Fibroblast of lung (primary cell): ENCODE measurements around the gene ZCCHC2. TPM values are rescaled to one million over a fixed set of nuclear protein-coding genes. Genes with fewer than 3 reads are reported as not detected.

Source experiments
- DNase-seq, 2 donors: peaks; one replicate each; pipeline versions ENCODE4 v3.0.0 to v3.0.0-alpha.2; 2010; ENCODE audit warnings: low read depth in 2 of 2
- H2AFZ ChIP-seq: 2 replicates; pipeline ENCODE4 v1.5.1; 2012; ENCODE audit warnings: low read length, control low read depth, inconsistent platforms
- H3K27ac ChIP-seq: 2 replicates; pipeline ENCODE4 v1.5.1; 2011; ENCODE audit warnings: low read length, control low read depth; ENCODE audit not compliant: insufficient read depth
- H3K27me3 ChIP-seq: 2 replicates; pipeline ENCODE4 v1.5.1; 2011; ENCODE audit warnings: mild to moderate bottlenecking, low read length; ENCODE audit not compliant: control insufficient read depth, insufficient read depth
- H3K36me3 ChIP-seq: 2 replicates; pipeline ENCODE4 v1.5.1; 2011; ENCODE audit warnings: low read length; ENCODE audit not compliant: control insufficient read depth, insufficient read depth
- H3K4me1 ChIP-seq: 2 replicates; pipeline ENCODE4 v1.5.1; 2011; ENCODE audit warnings: low read length; ENCODE audit not compliant: control insufficient read depth, insufficient read depth; ENCODE audit errors: extremely low read depth
- H3K4me2 ChIP-seq: 2 replicates; pipeline ENCODE4 v1.5.1; 2011; ENCODE audit warnings: low read length, control low read depth; ENCODE audit not compliant: insufficient read depth; ENCODE audit errors: extremely low read depth
- H3K4me3 ChIP-seq, 4 experiments: fragments of 200-600 bp in 1 of 4; sonication (generic) in 1 of 4; replicated peaks in 1 of 4; 2 replicates each; pipeline ENCODE4 v1.5.1; 2011 to 2016; ENCODE audit warnings: low read length in 4 of 4, low read depth in 3 of 4, mild to moderate bottlenecking in 3 of 4, control low read depth in 2 of 4, inconsistent platforms in 1 of 4, mixed read lengths in 1 of 4; ENCODE audit not compliant: insufficient read depth in 1 of 4; ENCODE audit errors: control extremely low read depth in 1 of 4
- H3K79me2 ChIP-seq: 2 replicates; pipeline ENCODE4 v1.5.1; 2012; ENCODE audit warnings: mild to moderate bottlenecking, low read length, inconsistent platforms; ENCODE audit not compliant: control insufficient read depth, insufficient read depth
- H3K9ac ChIP-seq: 2 replicates; pipeline ENCODE4 v1.5.1; 2011; ENCODE audit warnings: mild to moderate bottlenecking, low read length, control low read depth; ENCODE audit not compliant: insufficient read depth
- H3K9me3 ChIP-seq: 2 replicates; pipeline ENCODE4 v1.5.1; 2012; ENCODE audit warnings: low read depth, low read length; ENCODE audit not compliant: control insufficient read depth, insufficient read depth
- H4K20me1 ChIP-seq: 2 replicates; pipeline ENCODE4 v1.5.1; 2011; ENCODE audit warnings: low read length; ENCODE audit not compliant: control insufficient read depth, insufficient read depth; ENCODE audit errors: extremely low read depth
- CTCF ChIP-seq, 2 donors: IDR thresholded peaks in 1 of 2; conservative IDR thresholded peaks in 1 of 2; 1 replicate in 1 of 2; 2 replicates in 1 of 2; pipeline ENCODE4 v1.5.1; 2011 to 2012; ENCODE audit warnings: low read length in 2 of 2, control low read depth in 1 of 2, inconsistent platforms in 1 of 2, low read depth in 1 of 2, mild to moderate bottlenecking in 1 of 2
- EZH2 ChIP-seq: IDR thresholded peaks from 2 replicates; pipeline ENCODE4 v1.5.1; 2012; ENCODE audit warnings: low read length, control low read depth, mild to moderate bottlenecking; ENCODE audit errors: missing control alignments
- polyA plus RNA-seq, 2 donors: library from polyadenylated mRNA; depleted of rRNA in 1 of 2; stranded (reverse) in 1 of 2; unstranded in 1 of 2; fragments of >200 nt; gene quantifications; 2 replicates each; pipeline ENCODE4 v1.2.1, GENCODE V29; 2011 to 2012; ENCODE audit warnings: missing spikeins in 1 of 2
- total RNA-seq: library from RNA; depleted of rRNA; stranded (reverse); fragments of >200 nt; gene quantifications from 2 replicates; pipeline ENCODE4 v1.2.1, GENCODE V29; 2014

ZCCHC2 gene
- total and polyA plus RNA-seq, 2 donors (not counting 1 experiment from before 2014, with no cell fraction given): 5.3 to 10.9 TPM

GRCh38 chr18:62550746-62551145 is 27.9 kb downstream of the ZCCHC2 start:
- H3K4me3 ChIP-seq: no peak overlapping the region
- H3K4me1 ChIP-seq: no peaks in the 10 kb centered on the region
- no peak overlapping the region for H3K27ac ChIP-seq
- H3K4me2 ChIP-seq: no peak overlapping the region
- no peak for DNase-seq
- H3K36me3 ChIP-seq: peaks cover 6% of the 10 kb centered on the region
- H3K27me3 ChIP-seq: no peaks in the 10 kb centered on the region
- no peaks in the 10 kb centered on the region for H3K9me3 ChIP-seq
- H4K20me1 ChIP-seq: no peaks in the 10 kb centered on the region
- H3K9ac ChIP-seq: no peak overlapping the region
- no peak for TF ChIP-seq EZH2
- no peak for TF ChIP-seq CTCF (conservative IDR thresholded peaks at IDR 0.05 in 1 of 2, IDR thresholded peaks at IDR 0.05 in 1 of 2; ENCODE audit: low read depth in 1 of 2, low read length in 2 of 2)
- no peaks in the 10 kb centered on the region for H3K79me2 ChIP-seq
- no peak overlapping the region for H2AFZ ChIP-seq

GRCh38 chr18:62551972-62552513 is 29.2 kb downstream of the ZCCHC2 start:
- no peak for DNase-seq
- Histone ChIP-seq H3K9ac (no peak overlapping the region), H4K20me1 (no peaks in the 10 kb centered on the region), H3K4me1 (no peaks in the 10 kb centered on the region), H3K36me3 (peaks cover 6% of the 10 kb centered on the region), H3K4me2 (no peak overlapping the region), H3K79me2 (no peaks in the 10 kb centered on the region), H3K9me3 (no peaks in the 10 kb centered on the region), H3K4me3 (no peak overlapping the region), H2AFZ (no peak overlapping the region), H3K27me3 (no peaks in the 10 kb centered on the region), H3K27ac (no peak overlapping the region)
- no peak for TF ChIP-seq EZH2
- no peak for TF ChIP-seq CTCF (conservative IDR thresholded peaks at IDR 0.05 in 1 of 2, IDR thresholded peaks at IDR 0.05 in 1 of 2; ENCODE audit: low read depth in 1 of 2, low read length in 2 of 2)

GRCh38 chr18:62554061-62554815 is 31.4 kb downstream of the ZCCHC2 start:
- no peaks in the 10 kb centered on the region for H3K9me3 ChIP-seq
- no peak for DNase-seq
- H4K20me1 ChIP-seq: no peaks in the 10 kb centered on the region
- H3K9ac ChIP-seq: no peak overlapping the region
- H3K4me2 ChIP-seq: no peak overlapping the region
- H3K4me3 ChIP-seq: no peak overlapping the region
- TF ChIP-seq EZH2 (no peak), CTCF (conservative IDR thresholded peaks at IDR 0.05 in 1 of 2, IDR thresholded peaks at IDR 0.05 in 1 of 2; ENCODE audit: low read depth in 1 of 2, low read length in 2 of 2) (no peak)
- H3K27ac ChIP-seq: no peak overlapping the region
- H3K79me2 ChIP-seq: no peaks in the 10 kb centered on the region
- H2AFZ ChIP-seq: no peak overlapping the region
- no peaks in the 10 kb centered on the region for H3K27me3 ChIP-seq
- no peaks in the 10 kb centered on the region for H3K4me1 ChIP-seq
- H3K36me3 ChIP-seq: peaks cover 6% of the 10 kb centered on the region
